Endothelial cell of umbilical vein (primary cell): ENCODE measurements around the gene TCEAL5. TPM values are rescaled to one million over a fixed set of nuclear protein-coding genes. Genes with fewer than 3 reads are reported as not detected.

Source experiments
- BruUV-seq: library from RNA; stranded (reverse); fragments of 400-500 nt; replicated peaks from 2 replicates; lab custom pipeline; 2021; lab: Mats Ljungman, UMichigan
- CTCF ChIA-PET: fragments of 300-600, 350-600 bp; sonication (Branson Sonifier 250); formaldehyde crosslinking; loops from one replicate; lab custom pipeline; 2021; ENCODE audit warnings: antibody characterized with exemption, inconsistent platforms; lab: Charles Lee
- POLR2A ChIA-PET: fragments of 300-600, 350-600 bp; sonication (Branson Sonifier 250); formaldehyde crosslinking; loops from one replicate; lab custom pipeline; 2021; ENCODE audit warnings: antibody characterized with exemption, inconsistent platforms; lab: Charles Lee
- DNase-seq: peaks from one replicate; pipeline ENCODE4 v3.0.0-alpha.2; 2011; ENCODE audit warnings: low read depth, low spot score
- FAIRE-seq: peaks from 2 replicates; lab custom pipeline; 2011; peaks lifted over from hg19 to GRCh38; lab: Jason Lieb, UNC
- H2AFZ ChIP-seq: 2 replicates; pipeline ENCODE4 v1.6.0; 2012; ENCODE audit warnings: low read depth, low read length, control low read depth, inconsistent platforms
- H3K27ac ChIP-seq: 2 replicates; pipeline ENCODE4 v1.5.1; 2011; ENCODE audit warnings: low read depth, mild to moderate bottlenecking, control low read depth, low read length, moderate library complexity; ENCODE audit not compliant: insufficient read depth
- H3K27me3 ChIP-seq, 2 experiments: 2 replicates each; pipeline versions ENCODE4 v1.6.0 to v1.6.1; 2011; ENCODE audit warnings: low read length in 2 of 2, mixed read lengths in 1 of 2; ENCODE audit not compliant: control insufficient read depth in 2 of 2, insufficient read depth in 2 of 2
- H3K36me3 ChIP-seq, 2 experiments: 2 replicates in 1 of 2; 3 replicates in 1 of 2; pipeline ENCODE4 v1.5.1; 2011; ENCODE audit warnings: low read length in 2 of 2, mild to moderate bottlenecking in 1 of 2, moderate library complexity in 1 of 2; ENCODE audit not compliant: control insufficient read depth in 2 of 2, insufficient read depth in 2 of 2; ENCODE audit errors: extremely low read depth in 1 of 2
- H3K4me1 ChIP-seq: 3 replicates; pipeline ENCODE4 v1.5.1; 2011; ENCODE audit warnings: mild to moderate bottlenecking, low read length; ENCODE audit not compliant: control insufficient read depth, insufficient read depth; ENCODE audit errors: extremely low read depth
- H3K4me2 ChIP-seq: 2 replicates; pipeline ENCODE4 v1.6.1; 2011; ENCODE audit warnings: low read length, control low read depth, mixed read lengths; ENCODE audit not compliant: insufficient read depth
- H3K4me3 ChIP-seq, 3 experiments: fragments of 200-600 bp in 1 of 3; sonication (generic), shearing (Covaris generic) in 1 of 3; replicated peaks in 1 of 3; 2 replicates each; pipeline ENCODE4 v1.5.1; 2011 to 2016; ENCODE audit warnings: control low read depth in 3 of 3, low read length in 3 of 3, mild to moderate bottlenecking in 2 of 3, inconsistent platforms in 1 of 3, low read depth in 1 of 3, moderate library complexity in 1 of 3; ENCODE audit not compliant: insufficient read depth in 1 of 3
- H3K79me2 ChIP-seq: 2 replicates; pipeline ENCODE4 v1.6.0; 2012; ENCODE audit warnings: low read length, inconsistent platforms; ENCODE audit not compliant: control insufficient read depth, insufficient read depth
- H3K9ac ChIP-seq: replicated peaks from 2 replicates; pipeline ENCODE3; 2011; ENCODE audit warnings: low read length, control low read depth; ENCODE audit not compliant: insufficient read depth; ENCODE audit errors: extremely low read depth
- H3K9me1 ChIP-seq: replicated peaks from 3 replicates; pipeline ENCODE4 v1.6.0; 2011; ENCODE audit warnings: mild to moderate bottlenecking, low read length; ENCODE audit not compliant: control insufficient read depth, insufficient read depth; ENCODE audit errors: extremely low read depth
- H3K9me3 ChIP-seq: replicated peaks from 2 replicates; pipeline ENCODE4 v1.5.1; 2012; ENCODE audit warnings: low read length, inconsistent platforms; ENCODE audit not compliant: control insufficient read depth, insufficient read depth
- H4K20me1 ChIP-seq: replicated peaks from 2 replicates; pipeline ENCODE3; 2011; ENCODE audit warnings: mild to moderate bottlenecking, low read length; ENCODE audit not compliant: control insufficient read depth, insufficient read depth; ENCODE audit errors: extremely low read depth
- CTCF ChIP-seq, 2 donors: IDR thresholded peaks; 1 replicate in 1 of 2; 2 replicates in 1 of 2; pipeline ENCODE4 v1.5.1; 2011; ENCODE audit warnings: low read length in 2 of 2, mild to moderate bottlenecking in 2 of 2, moderate library complexity in 2 of 2, control low read depth in 1 of 2, inconsistent platforms in 1 of 2, low read depth in 1 of 2; ENCODE audit not compliant: insufficient read depth in 1 of 2; ENCODE audit errors: extremely low read depth in 1 of 2
- EZH2 ChIP-seq: IDR thresholded peaks from 2 replicates; pipeline ENCODE4 v1.6.1; 2012; ENCODE audit warnings: borderline replicate concordance, low read depth, mild to moderate bottlenecking, moderate library complexity, low read length, inconsistent platforms; ENCODE audit not compliant: severe bottlenecking
- FOS ChIP-seq: IDR thresholded peaks from 2 replicates; pipeline ENCODE4 v1.6.1; 2011; ENCODE audit warnings: mild to moderate bottlenecking, low read length, moderate library complexity, borderline replicate concordance; ENCODE audit not compliant: insufficient read depth
- GATA2 ChIP-seq: IDR thresholded peaks from 2 replicates; pipeline ENCODE4 v1.7.0; 2011; ENCODE audit warnings: low read depth, mild to moderate bottlenecking, moderate library complexity, mixed read lengths, low read length; ENCODE audit not compliant: insufficient read length, insufficient read depth
- JUN ChIP-seq: IDR thresholded peaks from 2 replicates; pipeline ENCODE4 v1.6.1; 2011; ENCODE audit warnings: borderline replicate concordance, low read depth; ENCODE audit not compliant: insufficient read length, insufficient read depth
- MAX ChIP-seq: IDR thresholded peaks from 2 replicates; pipeline ENCODE4 v1.6.1; 2011; ENCODE audit not compliant: insufficient read depth, insufficient read length
- MYC ChIP-seq: IDR thresholded peaks from one replicate; pipeline ENCODE4 v1.6.1; 2011; ENCODE audit warnings: mild to moderate bottlenecking, low read depth, low read length
- POLR2A ChIP-seq: IDR thresholded peaks from 2 replicates; pipeline ENCODE4 v1.6.1; 2012; ENCODE audit warnings: low read depth, mild to moderate bottlenecking, control low read depth, low read length
- POLR2AphosphoS5 ChIP-seq: IDR thresholded peaks from 2 replicates; pipeline ENCODE4 v1.6.1; 2012; ENCODE audit warnings: low read depth, mild to moderate bottlenecking, control low read depth, low read length, moderate library complexity; ENCODE audit not compliant: insufficient read depth
- dilution Hi-C: fragments of 300-500 bp; cut with MboI; formaldehyde crosslinking; loops from one replicate; pipeline ENCODE4 v1.15.0; 2019; ENCODE audit warnings: low sequenced_read_pairs; ENCODE audit not compliant: extremely low pct_ligation_motif_present
- intact Hi-C: fragments of 100-400 bp; cut with micrococcal nuclease; formaldehyde crosslinking; loops from one replicate; pipeline ENCODE4 v1.10.0; 2022
- polyA plus RNA-seq, 4 experiments: library from polyadenylated mRNA; depleted of rRNA in 3 of 4; stranded (reverse) in 3 of 4; unstranded in 1 of 4; fragments of >200 nt; gene quantifications; 2 replicates each; pipeline versions ENCODE4 v1.2.1 to v1.2.3, GENCODE V29; 2011 to 2012; ENCODE audit warnings: missing spikeins in 1 of 4
- total RNA-seq: library from RNA; stranded (reverse); gene quantifications from 2 replicates; pipeline ENCODE4 v1.2.3, GENCODE V29; 2021

Gene TCEAL5
- total and polyA plus RNA-seq, 2 donors (not counting 3 experiments of a cell fraction or from before 2014, with no cell fraction given): not detected

- H3K4me2 ChIP-seq: no peak overlapping the region
- dilution Hi-C loops (no loop called here), intact Hi-C loops (no loop called here)
- no peak overlapping the region for H3K9ac ChIP-seq
- no peaks in the 10 kb centered on the region for H3K4me1 ChIP-seq
- ChIA-PET POLR2A (no interaction called here), CTCF (no interaction called here)
- H3K27ac ChIP-seq: no peak overlapping the region
- H4K20me1 ChIP-seq: no peaks in the 10 kb centered on the region
- peaks cover 24 to 27% of the 10 kb centered on the region in 2 experiments for H3K27me3 ChIP-seq
- H2AFZ ChIP-seq: no peak overlapping the region
- no TSS peak for BruUV-seq
- DNase-seq: no peak
- H3K36me3 ChIP-seq: no peaks in the 10 kb centered on the region
- H3K79me2 ChIP-seq: no peaks in the 10 kb centered on the region
- H3K9me1 ChIP-seq: no peaks in the 10 kb centered on the region
- no peak for FAIRE-seq
- no peaks in the 10 kb centered on the region for H3K9me3 ChIP-seq
- no peak overlapping the region for H3K4me3 ChIP-seq
- TF ChIP-seq GATA2 (no peak), CTCF (IDR thresholded peaks at IDR 0.05; ENCODE audit: extremely low read depth in 1 of 2, insufficient read depth in 1 of 2, low read depth in 1 of 2, low read length in 2 of 2) (no peak), EZH2 (peak; percentile 58)
These were observed 493 bp downstream of the TCEAL5 start for GRCh38 chrX:103275947-103276567.

GRCh38 chrX:103274284-103274683 is 2.3 kb downstream of the TCEAL5 start:
- POLR2A ChIA-PET: no interaction called here
- no peak overlapping the region for H3K4me3 ChIP-seq
- no peaks in the 10 kb centered on the region for H3K9me1 ChIP-seq
- TF ChIP-seq POLR2A (no peak), MAX (no peak), JUN (no peak), CTCF (IDR thresholded peaks at IDR 0.05; ENCODE audit: extremely low read depth in 1 of 2, insufficient read depth in 1 of 2, low read depth in 1 of 2, low read length in 2 of 2) (no peak), MYC (no peak), EZH2 (no peak), GATA2 (no peak), FOS (no peak), POLR2AphosphoS5 (no peak)
- H3K36me3 ChIP-seq: no peaks in the 10 kb centered on the region
- no peak for FAIRE-seq
- dilution Hi-C loops: no loop called here
- H4K20me1 ChIP-seq: no peaks in the 10 kb centered on the region
- H3K27ac ChIP-seq: no peak overlapping the region
- H3K9ac ChIP-seq: no peak overlapping the region
- peaks cover 24 to 27% of the 10 kb centered on the region in 2 experiments for H3K27me3 ChIP-seq
- no peaks in the 10 kb centered on the region for H3K79me2 ChIP-seq
- H2AFZ ChIP-seq: no peak overlapping the region
- no TSS peak for BruUV-seq
- H3K4me1 ChIP-seq: no peaks in the 10 kb centered on the region
- CTCF ChIA-PET: no interaction called here
- intact Hi-C loops: no loop called here
- no peak overlapping the region for H3K4me2 ChIP-seq
- no peaks in the 10 kb centered on the region for H3K9me3 ChIP-seq
- no peak for DNase-seq
